Duodenal mucosa (tissue), 2 donors: ENCODE measurements around the gene RABGAP1L.
A peak's percentile ranks its signal among the peaks of the same experiment; 100 is the strongest.

Source experiments
- H3K27ac ChIP-seq: one replicate; pipeline ENCODE4 v1.7.0; 2013; ENCODE audit warnings: low read depth, low read length
- H3K27me3 ChIP-seq, 2 donors: one replicate each; pipeline ENCODE4 v1.7.0; 2013; ENCODE audit warnings: low read length in 2 of 2, control low read depth in 1 of 2; ENCODE audit not compliant: insufficient read depth in 2 of 2, control insufficient read depth in 1 of 2
- H3K36me3 ChIP-seq, 2 donors: one replicate each; pipeline ENCODE4 v1.7.0; 2013; ENCODE audit warnings: low read length in 2 of 2, control low read depth in 1 of 2; ENCODE audit not compliant: insufficient read depth in 2 of 2, control insufficient read depth in 1 of 2
- H3K4me1 ChIP-seq, 2 donors: one replicate each; pipeline ENCODE4 v1.7.0; 2013; ENCODE audit warnings: low read length in 2 of 2, control low read depth in 1 of 2; ENCODE audit not compliant: insufficient read depth in 2 of 2, control insufficient read depth in 1 of 2
- H3K4me3 ChIP-seq, 2 donors: one replicate each; pipeline ENCODE4 v1.7.0; 2013; ENCODE audit warnings: low read length in 2 of 2, low read depth in 1 of 2
- H3K9ac ChIP-seq, 2 donors: one replicate each; pipeline ENCODE4 v1.7.0; 2013; ENCODE audit warnings: low read length in 2 of 2, low read depth in 1 of 2
- H3K9me3 ChIP-seq, 2 donors: one replicate each; pipeline ENCODE4 v1.7.0; 2013; ENCODE audit warnings: low read length in 2 of 2, control low read depth in 1 of 2; ENCODE audit not compliant: control insufficient read depth in 1 of 2

Gene RABGAP1L

GRCh38 chr1:174949061-174949460, 789.7 kb downstream of the RABGAP1L start:
- H3K27me3 ChIP-seq = no peaks in the 10 kb centered on the region
- H3K36me3 ChIP-seq = no peaks in the 10 kb centered on the region
- H3K9me3 ChIP-seq = no peaks in the 10 kb centered on the region
- no peak overlapping the region for H3K4me3 ChIP-seq
- H3K27ac ChIP-seq = no peak overlapping the region
- H3K9ac ChIP-seq = no peak overlapping the region
- H3K4me1 ChIP-seq = peaks cover 19 to 39% of the 10 kb centered on the region in 2 donors

- Histone ChIP-seq H3K27ac (no peak overlapping the region), H3K9me3 (no peaks in the 10 kb centered on the region), H3K4me3 (no peak overlapping the region), H3K36me3 (no peaks in the 10 kb centered on the region), H3K27me3 (no peaks in the 10 kb centered on the region), H3K4me1 (peaks cover 23 to 43% of the 10 kb centered on the region in 2 donors), H3K9ac (no peak overlapping the region)
Observed at GRCh38 chr1:174949645-174950044, 790.3 kb downstream of the RABGAP1L start.

DNA sequence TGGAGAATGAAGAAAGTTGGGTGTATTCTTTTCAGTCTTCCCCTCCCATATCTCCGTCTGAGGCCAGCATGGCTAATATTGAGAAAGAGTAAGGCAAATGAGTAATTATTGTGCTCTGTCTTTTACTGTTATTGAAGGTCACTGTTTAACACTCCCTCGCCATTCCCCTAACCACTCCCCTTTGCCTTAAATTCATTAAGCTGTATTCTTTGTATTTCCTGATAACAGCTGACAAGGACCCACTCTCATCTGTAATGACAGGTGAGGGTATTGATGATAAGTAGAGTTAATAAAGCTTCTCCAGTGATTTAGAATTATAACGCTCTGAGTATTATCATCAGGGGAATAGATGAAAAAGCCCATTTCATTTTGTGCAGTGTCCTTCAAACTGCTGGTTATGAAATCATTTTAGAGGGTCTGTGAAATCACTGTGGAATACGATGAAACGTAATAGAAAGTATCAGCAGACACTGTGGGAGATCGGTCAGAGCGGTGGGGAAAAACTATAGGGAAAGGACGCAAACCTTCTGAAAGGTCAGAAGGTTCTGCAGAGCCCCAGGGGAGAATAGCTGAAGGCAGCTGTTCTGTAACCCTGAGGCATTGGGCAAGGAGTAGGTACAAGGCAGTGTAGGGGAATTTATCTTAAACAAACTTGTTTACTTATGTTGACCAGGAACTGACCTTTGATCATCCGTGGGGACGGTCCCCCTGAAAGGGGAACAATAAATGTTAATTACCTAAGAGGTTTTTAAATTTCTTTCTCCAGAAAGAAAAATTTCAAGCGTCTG, 794.2 kb downstream of the RABGAP1L start:
- H3K27ac ChIP-seq = no peak overlapping the region
- peak overlapping the region in 1 of 2 donors; percentile 30 for H3K4me3 ChIP-seq
- H3K9me3 ChIP-seq = no peaks in the 10 kb centered on the region
- peaks cover 20 to 45% of the 10 kb centered on the region in 2 donors for H3K4me1 ChIP-seq
- no peaks in the 10 kb centered on the region for H3K27me3 ChIP-seq
- peaks cover 0 to 4% of the 10 kb centered on the region in 2 donors for H3K36me3 ChIP-seq
- no peak overlapping the region for H3K9ac ChIP-seq

DNA sequence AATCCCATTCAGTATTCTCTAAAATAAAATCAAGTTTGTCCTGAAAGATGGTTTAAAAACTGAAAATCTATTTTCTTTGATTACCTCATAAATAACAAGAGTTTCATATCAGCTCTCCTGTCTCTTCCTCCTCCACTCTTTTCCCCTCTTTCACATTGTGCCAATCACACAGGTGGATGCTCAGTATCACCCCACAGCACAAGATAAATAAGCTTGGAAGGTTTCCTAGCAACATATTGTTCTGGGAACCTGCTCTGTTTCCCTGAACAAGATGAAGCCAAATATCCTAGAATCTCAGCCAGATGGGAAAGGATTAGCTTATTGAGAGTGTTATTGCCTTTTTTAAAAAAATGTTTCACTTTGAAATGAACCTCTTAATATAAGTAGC, 794.7 kb downstream of the RABGAP1L start:
- Histone ChIP-seq H3K9me3 (no peaks in the 10 kb centered on the region), H3K4me3 (no peak overlapping the region), H3K36me3 (peaks cover 0 to 10% of the 10 kb centered on the region in 2 donors), H3K9ac (peak overlapping the region in 1 of 2 donors; percentile 6), H3K27me3 (no peaks in the 10 kb centered on the region), H3K4me1 (peaks cover 20 to 46% of the 10 kb centered on the region in 2 donors), H3K27ac (no peak overlapping the region)

DNA sequence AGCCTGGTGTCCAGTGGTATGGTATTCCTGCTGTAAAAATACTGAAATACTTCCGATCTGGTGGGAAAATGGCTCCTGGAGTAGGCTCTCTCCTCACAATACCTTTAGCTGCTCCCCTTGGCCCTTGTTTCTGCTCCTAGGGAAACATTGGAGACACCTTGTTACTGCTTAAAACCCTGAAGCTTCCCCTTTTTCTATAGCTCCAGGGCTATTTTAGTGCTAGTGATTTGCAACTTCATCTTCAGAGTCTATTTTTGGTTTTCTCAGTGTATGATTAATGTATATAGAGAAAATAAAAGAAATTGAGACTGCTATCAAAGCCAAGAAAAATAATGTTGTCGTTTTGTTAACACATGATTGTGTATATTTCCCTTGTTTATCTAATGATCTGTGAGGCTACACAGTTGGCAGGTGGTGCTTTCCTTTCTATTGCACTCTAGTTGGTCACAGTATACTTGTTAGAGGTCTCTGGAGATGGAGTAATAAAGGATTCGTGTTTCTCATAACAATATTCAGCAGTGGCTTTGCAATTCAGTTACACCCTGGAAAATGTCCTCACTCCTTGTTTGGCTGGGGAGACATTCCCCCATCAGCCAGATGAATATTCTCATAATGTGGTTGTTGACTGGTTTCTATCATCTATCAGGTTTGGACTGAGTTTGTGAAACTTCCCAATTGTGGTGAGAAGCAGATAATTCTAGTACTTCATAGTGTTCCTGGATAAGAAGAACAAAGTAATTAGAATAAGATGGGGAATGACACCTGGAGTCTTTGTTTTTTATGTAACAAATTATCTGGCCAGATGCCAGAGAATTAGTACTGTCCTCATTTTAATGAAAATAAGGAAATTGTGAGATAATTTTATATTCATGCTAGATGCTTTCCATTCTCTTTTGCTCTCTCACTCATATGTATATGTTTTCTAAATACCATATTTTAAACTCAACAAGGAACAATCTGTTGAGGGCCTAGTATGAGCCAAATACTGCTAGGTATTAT, 795.6 kb downstream of the RABGAP1L start:
- Histone ChIP-seq H3K4me3 (no peak overlapping the region), H3K9me3 (no peaks in the 10 kb centered on the region), H3K9ac (peak overlapping the region in 1 of 2 donors; percentile 6), H3K36me3 (peaks cover 0 to 13% of the 10 kb centered on the region in 2 donors), H3K27me3 (no peaks in the 10 kb centered on the region), H3K27ac (no peak overlapping the region), H3K4me1 (peaks cover 20 to 40% of the 10 kb centered on the region in 2 donors)

DNA sequence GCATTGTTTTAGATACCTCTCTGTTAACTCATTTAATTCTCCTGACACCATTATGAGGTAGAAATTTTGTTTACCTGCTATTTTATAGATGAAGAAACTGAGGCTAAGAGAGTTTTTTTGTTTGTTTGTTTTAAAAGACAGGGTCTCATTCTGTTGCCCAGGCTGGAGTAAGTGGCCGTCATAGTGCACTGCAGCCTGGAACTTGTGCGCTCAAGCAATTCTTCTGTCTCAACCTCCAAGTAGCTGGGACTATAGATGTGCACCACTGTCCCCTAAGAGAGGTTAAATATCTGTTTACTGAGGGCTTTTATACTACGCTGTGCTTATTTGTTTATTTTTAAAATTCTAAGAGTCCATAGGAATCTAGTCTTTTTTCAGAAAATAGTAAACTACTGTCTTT, 796.8 kb downstream of the RABGAP1L start:
- peaks cover 0 to 13% of the 10 kb centered on the region in 2 donors for H3K36me3 ChIP-seq
- H3K9ac ChIP-seq = no peak overlapping the region
- no peak overlapping the region for H3K27ac ChIP-seq
- H3K27me3 ChIP-seq = no peaks in the 10 kb centered on the region
- no peak overlapping the region for H3K4me3 ChIP-seq
- no peaks in the 10 kb centered on the region for H3K9me3 ChIP-seq
- H3K4me1 ChIP-seq = peaks cover 20 to 40% of the 10 kb centered on the region in 2 donors

DNA sequence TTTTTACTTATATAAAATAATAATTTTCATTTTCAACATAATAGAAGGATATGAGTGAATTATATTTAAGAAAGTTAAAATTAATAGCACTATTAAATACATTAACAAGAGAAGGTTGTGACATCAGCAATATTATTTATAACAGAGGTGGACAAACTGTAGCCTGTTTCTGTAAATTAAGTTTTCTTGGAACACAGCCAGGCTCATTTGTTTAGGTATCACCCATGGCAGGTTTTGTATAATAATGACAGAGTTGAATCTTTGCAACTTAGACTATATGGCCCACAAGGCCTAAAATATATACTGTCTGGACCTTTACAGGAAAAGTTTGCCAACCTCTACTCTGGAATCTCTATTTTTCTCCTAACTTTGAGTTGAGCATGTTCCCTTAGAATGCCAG, 797.7 kb downstream of the RABGAP1L start:
- H3K9me3 ChIP-seq = no peaks in the 10 kb centered on the region
- no peak overlapping the region for H3K4me3 ChIP-seq
- H3K4me1 ChIP-seq = peaks cover 20 to 40% of the 10 kb centered on the region in 2 donors
- H3K27ac ChIP-seq = no peak overlapping the region
- no peak overlapping the region for H3K9ac ChIP-seq
- peaks cover 0 to 13% of the 10 kb centered on the region in 2 donors for H3K36me3 ChIP-seq
- no peaks in the 10 kb centered on the region for H3K27me3 ChIP-seq

GRCh38 chr1:174957829-174958228, 798.5 kb downstream of the RABGAP1L start:
- H3K4me1 ChIP-seq = peaks cover 18 to 37% of the 10 kb centered on the region in 2 donors
- peaks cover 0 to 13% of the 10 kb centered on the region in 2 donors for H3K36me3 ChIP-seq
- no peaks in the 10 kb centered on the region for H3K9me3 ChIP-seq
- no peak overlapping the region for H3K27ac ChIP-seq
- no peaks in the 10 kb centered on the region for H3K27me3 ChIP-seq
- no peak overlapping the region for H3K4me3 ChIP-seq
- H3K9ac ChIP-seq = no peak overlapping the region

DNA sequence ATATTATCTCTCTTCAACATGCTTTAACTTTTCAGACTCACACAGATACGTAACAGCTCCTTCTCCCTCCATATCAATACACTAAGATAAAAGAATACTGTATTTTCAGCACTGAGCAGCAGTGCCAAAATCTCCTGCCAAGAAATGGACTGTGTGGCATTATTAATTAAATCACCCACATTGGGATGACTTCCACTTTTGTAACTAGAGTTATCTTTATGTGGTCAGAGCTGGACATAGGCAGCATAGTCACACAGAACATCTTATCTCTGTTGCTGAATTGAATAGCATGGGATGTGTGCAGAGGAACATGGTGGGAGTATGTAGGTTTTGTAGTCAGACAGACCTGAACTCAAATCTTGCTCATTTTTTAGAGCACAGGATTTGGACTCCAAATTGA, 799.1 kb downstream of the RABGAP1L start:
- Histone ChIP-seq H3K4me1 (peaks cover 12 to 36% of the 10 kb centered on the region in 2 donors), H3K9me3 (no peaks in the 10 kb centered on the region), H3K27me3 (no peaks in the 10 kb centered on the region), H3K36me3 (peaks cover 0 to 13% of the 10 kb centered on the region in 2 donors), H3K27ac (no peak overlapping the region), H3K4me3 (no peak overlapping the region), H3K9ac (no peak overlapping the region)

DNA sequence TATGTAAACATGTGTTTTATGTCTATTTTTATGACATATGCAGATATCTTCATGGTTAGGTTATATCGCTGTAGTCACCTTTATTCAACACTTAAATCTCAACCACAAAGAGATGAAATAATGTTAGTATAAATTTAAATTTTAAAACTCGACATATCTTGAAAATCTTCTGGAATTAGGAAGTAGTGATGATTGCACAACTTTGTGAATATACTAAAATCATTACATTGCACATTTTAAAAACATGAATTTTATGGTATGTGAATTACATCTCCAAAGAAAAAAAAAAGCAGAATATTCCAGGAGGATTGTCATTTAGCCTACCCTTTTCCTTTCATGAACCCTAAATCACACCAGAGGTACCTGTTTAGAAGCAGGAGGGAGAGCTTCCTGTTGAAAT, 801.0 kb downstream of the RABGAP1L start:
- Histone ChIP-seq H3K36me3 (peaks cover 0 to 13% of the 10 kb centered on the region in 2 donors), H3K9ac (no peak overlapping the region), H3K4me1 (peaks cover 14 to 39% of the 10 kb centered on the region in 2 donors), H3K9me3 (no peaks in the 10 kb centered on the region), H3K27ac (no peak overlapping the region), H3K4me3 (no peak overlapping the region), H3K27me3 (no peaks in the 10 kb centered on the region)
